PFSK-1 (cell line): ENCODE measurements around the gene ITGAE.

Experiments used
- POLR2AphosphoS5 ChIP-seq: IDR thresholded peaks from 2 replicates; pipeline ENCODE4 v1.6.1; 2012; ENCODE audit warnings: low read depth, mild to moderate bottlenecking, control low read depth, low read length, moderate library complexity
- REST ChIP-seq, 2 experiments: IDR thresholded peaks; 2 replicates each; pipeline versions ENCODE4 v1.6.1 to v1.8.0; 2011 to 2012; ENCODE audit warnings: low read depth in 2 of 2, low read length in 2 of 2, control low read depth in 1 of 2, inconsistent platforms in 1 of 2, mild to moderate bottlenecking in 1 of 2, moderate library complexity in 1 of 2; ENCODE audit not compliant: insufficient read depth in 1 of 2
- SIN3A ChIP-seq: IDR thresholded peaks from 2 replicates; pipeline ENCODE4 v1.6.1; 2012; ENCODE audit warnings: mild to moderate bottlenecking, low read length, moderate library complexity, borderline replicate concordance; ENCODE audit not compliant: insufficient read depth

GRCh38 chr17:3745071-3745470 lies 55.9 kb downstream of the ITGAE start:
- no peak for TF ChIP-seq POLR2AphosphoS5
- no peak for TF ChIP-seq REST (IDR thresholded peaks at IDR 0.05; ENCODE audit: insufficient read depth in 1 of 2, low read depth in 2 of 2, low read length in 2 of 2)
- TF ChIP-seq SIN3A: no peak
